Adipose tissue (tissue), 3 donors: ENCODE data around the gene SPATA1. TPM values are rescaled to one million over a fixed set of nuclear protein-coding genes. Genes with fewer than 3 reads are reported as not detected.
A peak's percentile ranks its signal among the peaks of the same experiment; 100 is the strongest.

Experiments
- H3K27ac ChIP-seq: one replicate; pipeline ENCODE4 v1.5.1; 2013; ENCODE audit warnings: low read depth, low read length
- WGBS, 3 donors: extraction: QIAGEN DNeasy Blood & Tissue Kit; methylation state at CpG; one replicate each; pipeline ENCODE4 v1.1.7; 2013; 5-methylcytosine and 5-hydroxymethylcytosine counted together
- polyA plus RNA-seq, 3 donors: library from polyadenylated mRNA; stranded (reverse); fragments of 200-250 nt; gene quantifications; one replicate each; pipeline ENCODE4 v1.2.3, GENCODE V29; 2013
- donor health status: healthy with polysubstance abuse.
- donor health status: Bipolar disorder and iron deficiency.
- donor health status: healthy.

Gene SPATA1
- under 1 TPM in 2 of 3 donors, not detected in 1; 0.18 to 0.28 TPM for polyA plus RNA-seq

GRCh38 chr1:84506002-84506728 is at the start of gene SPATA1, which contains the start of gene GNG5:
Gene SPATA1 (plus strand): TSS chr1:84506386. CDS start chr1:84516360, 9,974 bp downstream.
Gene GNG5 (minus strand): TSS chr1:84506581. CDS start chr1:84506091, 490 bp downstream.
- 1% methylated on average over 51 to 60 of the region's 60 CpGs for WGBS, 3 donors
- H3K27ac ChIP-seq = peak within 1 kb of the TSS; percentile 90

GRCh38 chr1:84462118-84462517 is 44.1 kb upstream of the SPATA1 start:
- whole genome bisulfite sequencing, 3 donors = 45 to 81% (median 76%) methylated on average over 1 of the region's 1 CpG
- H3K27ac ChIP-seq = no peak overlapping the region

- no peak overlapping the region for H3K27ac ChIP-seq
Observed at GRCh38 chr1:84467298-84467697, 38.9 kb upstream of the SPATA1 start.

GRCh38 chr1:84476225-84476624 is 30.0 kb upstream of the SPATA1 start:
- WGBS, 3 donors = 48 to 61% (median 53%) methylated on average over 1 of the region's 1 CpG
- H3K27ac ChIP-seq = no peak overlapping the region

GRCh38 chr1:84478876-84479868 is 27.0 kb upstream of the SPATA1 start, which contains the start of gene RPF1:
Gene RPF1 (plus strand): TSS chr1:84479266. CDS start chr1:84479282, 16 bp downstream.
- WGBS, 3 donors = 4 to 5% (median 4%) methylated on average over 51 of the region's 51 CpGs
- no peak within 1 kb of the TSS for H3K27ac ChIP-seq

GRCh38 chr1:84479998-84480397 is 26.2 kb upstream of the SPATA1 start:
- WGBS, 3 donors = 3 to 11% (median 7%) methylated on average over 9 of the region's 9 CpGs
- H3K27ac ChIP-seq = no peak overlapping the region

- 73 to 89% (median 89%) methylated on average over 4 of the region's 4 CpGs for WGBS, 3 donors
- no peak overlapping the region for H3K27ac ChIP-seq
Observed at GRCh38 chr1:84480650-84481049, 25.5 kb upstream of the SPATA1 start.

- H3K27ac ChIP-seq = no peak overlapping the region
- WGBS, 3 donors = 90 to 95% (median 95%) methylated on average over 2 of the region's 2 CpGs
Observed at GRCh38 chr1:84481317-84481716, 24.9 kb upstream of the SPATA1 start.

GRCh38 chr1:84488107-84488506 is 18.1 kb upstream of the SPATA1 start:
- no peak overlapping the region for H3K27ac ChIP-seq
- 55 to 85% (median 71%) methylated on average over 3 of the region's 3 CpGs for WGBS, 3 donors

GRCh38 chr1:84489766-84490165 is 16.4 kb upstream of the SPATA1 start:
- no peak overlapping the region for H3K27ac ChIP-seq
- WGBS, 3 donors = 85 to 92% (median 90%) methylated on average over 2 of the region's 2 CpGs

GRCh38 chr1:84492726-84493125 is 13.5 kb upstream of the SPATA1 start:
- 28 to 77% (median 74%) methylated on average over 1 of the region's 1 CpG for WGBS, 3 donors
- H3K27ac ChIP-seq = no peak overlapping the region

- H3K27ac ChIP-seq = no peak overlapping the region
- 59 to 89% (median 73%) methylated on average over 1 of the region's 1 CpG for whole genome bisulfite sequencing, 3 donors
Observed at GRCh38 chr1:84493747-84494146, 12.4 kb upstream of the SPATA1 start.

- 83 to 94% (median 86%) methylated on average over 3 of the region's 3 CpGs for WGBS, 3 donors
- no peak overlapping the region for H3K27ac ChIP-seq
Observed at GRCh38 chr1:84496498-84496897, 9.7 kb upstream of the SPATA1 start.

GRCh38 chr1:84497631-84498275 is 8.4 kb upstream of the SPATA1 start:
- WGBS, 3 donors = 41 to 43% (median 43%) methylated on average over 2 of the region's 2 CpGs
- no peak overlapping the region for H3K27ac ChIP-seq

GRCh38 chr1:84502927-84503326 is 3.3 kb upstream of the SPATA1 start:
- WGBS, 3 donors = 44 to 67% (median 65%) methylated on average over 5 of the region's 5 CpGs

GRCh38 chr1:84504580-84505492 is 1.4 kb upstream of the SPATA1 start:
- WGBS, 3 donors = 4 to 7% (median 6%) methylated on average over 17 of the region's 17 CpGs
- peak overlapping the region; percentile 51 for H3K27ac ChIP-seq

More at GRCh38 chr1:84502927-84503326, 3.3 kb upstream of the SPATA1 start:
- no peak overlapping the region for H3K27ac ChIP-seq

- 0 to 1% (median 1%) methylated on average over 21 to 47 of the region's 47 CpGs for WGBS, 3 donors
- peak overlapping the region; percentile 90 for H3K27ac ChIP-seq
Observed at GRCh38 chr1:84505493-84506001, 639 bp upstream of the SPATA1 start.
